ENCODE results near the gene KIAA1549. TPM values are rescaled to one million over a fixed set of nuclear protein-coding genes. Genes with fewer than 3 reads are reported as not detected.

KIAA1549 gene
- polyA plus RNA-seq, 1 donor (not counting 4 experiments of a cell fraction or from before 2014, with no cell fraction given) = 1.1 TPM

- TF ChIP-seq CTCF (optimal IDR thresholded peaks at IDR 0.05 in 1 of 3, IDR thresholded peaks at IDR 0.05 in 1 of 3, conservative IDR thresholded peaks at IDR 0.05 in 1 of 3; ENCODE audit: extremely low read depth in 1 of 3, insufficient read depth in 2 of 3, low read length in 3 of 3) (no peak), EZH2 (IDR thresholded peaks at IDR 0.05; ENCODE audit: low read length) (no peak)
- H3K4me2 ChIP-seq (ENCODE audit: control insufficient read depth, extremely low read depth, insufficient read depth, low read depth, low read length) = no peak overlapping the region
- no peak overlapping the region for H3K9ac ChIP-seq (ENCODE audit: control insufficient read depth, extremely low read depth, insufficient read depth, low read length)
Observed at GRCh38 chr7:138919216-138919615, 62.0 kb downstream of the KIAA1549 start.

GRCh38 chr7:138918756-138919155 lies 62.4 kb downstream of the KIAA1549 start:
- Histone ChIP-seq H2AFZ (ENCODE audit: control insufficient read depth, low read length) (no peak overlapping the region), H3K36me3 (ENCODE audit: control insufficient read depth in 2 of 2, extremely low read depth in 1 of 2, insufficient read depth in 2 of 2, low read length in 2 of 2) (no peaks in the 10 kb centered on the region), H3K9me3 (ENCODE audit: control insufficient read depth, low read depth, low read length) (no peaks in the 10 kb centered on the region), H3K4me1 (ENCODE audit: control insufficient read depth, extremely low read depth, insufficient read depth, low read length) (no peaks in the 10 kb centered on the region), H3K9ac (ENCODE audit: control insufficient read depth, extremely low read depth, insufficient read depth, low read length) (no peak overlapping the region), H3K4me2 (ENCODE audit: control insufficient read depth, extremely low read depth, insufficient read depth, low read depth, low read length) (no peak overlapping the region), H3K4me3 (ENCODE audit: control insufficient read depth in 2 of 3, extremely low read depth in 1 of 3, insufficient read depth in 2 of 3, low read depth in 1 of 3, low read length in 3 of 3) (no peak overlapping the region), H3K9me1 (ENCODE audit: control insufficient read depth, extremely low read depth, insufficient read depth, low read length) (no peaks in the 10 kb centered on the region), H3K79me2 (ENCODE audit: control insufficient read depth, insufficient read depth, low read length) (no peaks in the 10 kb centered on the region), H4K20me1 (ENCODE audit: control insufficient read depth, extremely low read depth, insufficient read depth, low read length) (no peaks in the 10 kb centered on the region), H3K27me3 (ENCODE audit: control insufficient read depth, extremely low read depth, insufficient read depth, low read length) (no peaks in the 10 kb centered on the region), H3K27ac (ENCODE audit: control insufficient read depth, insufficient read depth, low read length) (no peak overlapping the region)
- dilution Hi-C loops (cut with MboI; ENCODE audit: extremely low pct_ligation_motif_present, low sequenced_read_pairs) = no loop called here
- FAIRE-seq = no peak
- TF ChIP-seq CTCF (optimal IDR thresholded peaks at IDR 0.05 in 1 of 3, IDR thresholded peaks at IDR 0.05 in 1 of 3, conservative IDR thresholded peaks at IDR 0.05 in 1 of 3; ENCODE audit: extremely low read depth in 1 of 3, insufficient read depth in 2 of 3, low read length in 3 of 3) (no peak), EZH2 (IDR thresholded peaks at IDR 0.05; ENCODE audit: low read length) (no peak)
- DNase-seq (ENCODE audit: low read depth, low spot score) = no peak

More at GRCh38 chr7:138919216-138919615, 62.0 kb downstream of the KIAA1549 start:
- H3K79me2 ChIP-seq (ENCODE audit: control insufficient read depth, insufficient read depth, low read length) = no peaks in the 10 kb centered on the region
- H3K9me1 ChIP-seq (ENCODE audit: control insufficient read depth, extremely low read depth, insufficient read depth, low read length) = no peaks in the 10 kb centered on the region
- no peak overlapping the region for H2AFZ ChIP-seq (ENCODE audit: control insufficient read depth, low read length)
- H3K27ac ChIP-seq (ENCODE audit: control insufficient read depth, insufficient read depth, low read length) = no peak overlapping the region
- no peaks in the 10 kb centered on the region for H4K20me1 ChIP-seq (ENCODE audit: control insufficient read depth, extremely low read depth, insufficient read depth, low read length)
- no peak for FAIRE-seq
- H3K36me3 ChIP-seq (ENCODE audit: control insufficient read depth in 2 of 2, extremely low read depth in 1 of 2, insufficient read depth in 2 of 2, low read length in 2 of 2) = no peaks in the 10 kb centered on the region
- no peaks in the 10 kb centered on the region for H3K9me3 ChIP-seq (ENCODE audit: control insufficient read depth, low read depth, low read length)
- dilution Hi-C loops (cut with MboI; ENCODE audit: extremely low pct_ligation_motif_present, low sequenced_read_pairs) = no loop called here
- no peaks in the 10 kb centered on the region for H3K4me1 ChIP-seq (ENCODE audit: control insufficient read depth, extremely low read depth, insufficient read depth, low read length)
- H3K4me3 ChIP-seq (ENCODE audit: control insufficient read depth in 2 of 3, extremely low read depth in 1 of 3, insufficient read depth in 2 of 3, low read depth in 1 of 3, low read length in 3 of 3) = no peak overlapping the region
- no peaks in the 10 kb centered on the region for H3K27me3 ChIP-seq (ENCODE audit: control insufficient read depth, extremely low read depth, insufficient read depth, low read length)
- no peak for DNase-seq (ENCODE audit: low read depth, low spot score)

Data from keratinocyte (primary cell).